Measurements from ENCODE around the gene ASIC4. TPM values are rescaled to one million over a fixed set of nuclear protein-coding genes. Genes with fewer than 3 reads are reported as not detected.

The ASIC4 gene
- total and polyA plus RNA-seq, 8 donors: 0.04 to 0.38 (median 0.18) TPM; not detected in 4

DNA sequence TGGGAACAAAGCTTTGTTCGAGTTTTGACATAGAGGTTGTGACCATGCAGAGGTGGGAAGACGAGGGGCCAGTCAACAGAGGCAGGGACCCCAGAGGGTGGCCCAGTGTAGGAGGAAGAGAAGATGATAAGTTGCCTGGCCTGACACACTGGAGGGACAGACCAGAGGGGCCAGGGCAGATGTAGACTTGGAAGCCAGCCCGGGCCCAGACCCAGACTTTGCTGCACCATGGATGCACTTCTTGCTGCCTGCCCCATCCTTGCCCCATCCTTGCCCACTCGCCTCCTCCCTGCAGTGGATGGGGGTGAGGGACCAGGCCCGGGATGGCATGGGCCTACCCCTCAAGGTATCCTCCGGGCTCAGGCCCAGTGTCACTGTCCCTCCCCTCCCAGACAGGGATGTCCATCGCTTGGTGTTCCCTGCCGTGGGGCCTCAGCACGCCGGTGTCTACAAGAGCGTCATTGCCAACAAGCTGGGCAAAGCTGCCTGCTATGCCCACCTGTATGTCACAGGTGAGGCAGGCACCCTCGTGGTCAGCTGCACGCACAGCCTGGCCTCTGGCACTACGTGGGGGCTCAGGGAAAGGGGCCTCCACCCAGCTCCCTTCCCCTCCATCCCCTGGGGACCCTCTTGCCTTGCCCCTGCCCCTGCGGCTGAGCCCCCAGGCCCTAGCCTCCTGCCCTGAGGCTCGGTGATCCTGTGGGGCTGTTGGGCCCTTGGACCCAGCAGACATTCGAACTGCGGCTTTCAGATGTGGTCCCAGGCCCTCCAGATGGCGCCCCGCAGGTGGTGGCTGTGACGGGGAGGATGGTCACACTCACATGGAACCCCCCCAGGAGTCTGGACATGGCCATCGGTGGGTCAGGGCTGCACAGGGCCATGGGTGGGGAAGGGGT lies 42.6 kb upstream of the ASIC4 start:
- Histone ChIP-seq H3K9me3 (no peaks in the 10 kb centered on the region), H3K27ac (no peak overlapping the region), H3K4me1 (no peaks in the 10 kb centered on the region), H3K27me3 (no peaks in the 10 kb centered on the region), H3K4me3 (no peak overlapping the region), H3K36me3 (no peaks in the 10 kb centered on the region)
- WGBS, 2 donors: 76 to 83% methylated on average over 22 of the region's 22 CpGs
- FAIRE-seq (no peak), DNase-seq (peak in 1 of 6 donors; percentile 58), ATAC-seq (no peak)
- TF ChIP-seq, protein P1, sequence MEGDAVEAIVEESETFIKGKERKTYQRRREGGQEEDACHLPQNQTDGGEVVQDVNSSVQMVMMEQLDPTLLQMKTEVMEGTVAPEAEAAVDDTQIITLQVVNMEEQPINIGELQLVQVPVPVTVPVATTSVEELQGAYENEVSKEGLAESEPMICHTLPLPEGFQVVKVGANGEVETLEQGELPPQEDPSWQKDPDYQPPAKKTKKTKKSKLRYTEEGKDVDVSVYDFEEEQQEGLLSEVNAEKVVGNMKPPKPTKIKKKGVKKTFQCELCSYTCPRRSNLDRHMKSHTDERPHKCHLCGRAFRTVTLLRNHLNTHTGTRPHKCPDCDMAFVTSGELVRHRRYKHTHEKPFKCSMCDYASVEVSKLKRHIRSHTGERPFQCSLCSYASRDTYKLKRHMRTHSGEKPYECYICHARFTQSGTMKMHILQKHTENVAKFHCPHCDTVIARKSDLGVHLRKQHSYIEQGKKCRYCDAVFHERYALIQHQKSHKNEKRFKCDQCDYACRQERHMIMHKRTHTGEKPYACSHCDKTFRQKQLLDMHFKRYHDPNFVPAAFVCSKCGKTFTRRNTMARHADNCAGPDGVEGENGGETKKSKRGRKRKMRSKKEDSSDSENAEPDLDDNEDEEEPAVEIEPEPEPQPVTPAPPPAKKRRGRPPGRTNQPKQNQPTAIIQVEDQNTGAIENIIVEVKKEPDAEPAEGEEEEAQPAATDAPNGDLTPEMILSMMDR (IDR thresholded peaks at IDR 0.05): no peak
- intact Hi-C loops (cut with DNase I): loop anchor here in 1 of 3 donors (5.0 kb wide), 1 partner anchor 171 kb away; no protein-coding TSS in a partner anchor

DNA sequence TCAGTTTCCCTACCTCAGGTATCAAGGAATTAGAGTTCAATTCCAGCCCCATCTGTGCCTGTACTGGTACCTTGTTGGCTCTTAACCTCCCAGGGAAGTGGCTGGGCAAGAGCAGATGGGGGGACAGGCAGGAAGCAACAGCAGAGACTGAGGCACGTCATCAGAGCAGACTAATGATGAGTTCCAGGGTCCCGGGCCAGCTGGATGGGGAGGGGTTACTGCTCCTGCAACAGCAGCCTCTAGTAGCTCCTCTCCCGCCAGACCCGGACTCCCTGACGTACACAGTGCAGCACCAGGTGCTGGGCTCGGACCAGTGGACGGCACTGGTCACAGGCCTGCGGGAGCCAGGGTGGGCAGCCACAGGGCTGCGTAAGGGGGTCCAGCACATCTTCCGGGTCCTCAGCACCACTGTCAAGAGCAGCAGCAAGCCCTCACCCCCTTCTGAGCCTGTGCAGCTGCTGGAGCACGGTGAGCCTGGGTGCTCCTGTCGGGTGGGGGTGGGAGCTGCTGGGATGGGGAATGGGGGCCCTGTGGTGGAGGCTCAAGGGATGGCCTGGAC lies 41.6 kb upstream of the ASIC4 start:
- TF ChIP-seq, protein P1 (IDR thresholded peaks at IDR 0.05): no peak
- H3K4me1 ChIP-seq: no peaks in the 10 kb centered on the region
- ATAC-seq (no peak), FAIRE-seq (no peak), DNase-seq (peak in 1 of 6 donors; percentile 69)
- H3K9me3 ChIP-seq: no peaks in the 10 kb centered on the region
- no peak overlapping the region for H3K4me3 ChIP-seq
- H3K36me3 ChIP-seq: no peaks in the 10 kb centered on the region
- H3K27me3 ChIP-seq: no peaks in the 10 kb centered on the region
- no peak overlapping the region for H3K27ac ChIP-seq
- intact Hi-C loops (cut with DNase I): loop anchor here in 1 of 3 donors (5.0 kb wide), 1 partner anchor 170 kb away; no protein-coding TSS in a partner anchor
- 76 to 84% methylated on average over 12 of the region's 12 CpGs for WGBS, 2 donors

- TF ChIP-seq, protein P1 (IDR thresholded peaks at IDR 0.05): no peak
- intact Hi-C loops (cut with DNase I): loop anchor here in 1 of 3 donors (5.0 kb wide), 1 partner anchor 169 kb away; no protein-coding TSS in a partner anchor
- no peaks in the 10 kb centered on the region for H3K4me1 ChIP-seq
- H3K36me3 ChIP-seq: no peaks in the 10 kb centered on the region
- FAIRE-seq (no peak), ATAC-seq (no peak), DNase-seq (peak in 2 of 6 donors; percentile 56 to 66)
- no peaks in the 10 kb centered on the region for H3K27me3 ChIP-seq
- no peaks in the 10 kb centered on the region for H3K9me3 ChIP-seq
- no peak overlapping the region for H3K27ac ChIP-seq
- WGBS, 2 donors: 82 to 89% methylated on average over 18 of the region's 18 CpGs
- H3K4me3 ChIP-seq: no peak overlapping the region
Measured at GRCh38 chr2:219473511-219473910, 40.8 kb upstream of the ASIC4 start.

- intact Hi-C loops (cut with DNase I): loop anchor here in 1 of 3 donors (5.0 kb wide), 2 partner anchors 53 to 168 kb away; no protein-coding TSS in a partner anchor
- TF ChIP-seq, protein P1 (IDR thresholded peaks at IDR 0.05): no peak
- Histone ChIP-seq H3K4me3 (no peak overlapping the region), H3K9me3 (no peaks in the 10 kb centered on the region), H3K4me1 (no peaks in the 10 kb centered on the region), H3K27me3 (no peaks in the 10 kb centered on the region), H3K27ac (no peak overlapping the region), H3K36me3 (no peaks in the 10 kb centered on the region)
- FAIRE-seq (no peak), DNase-seq (no peak), ATAC-seq (no peak)
- WGBS, 2 donors: 71 to 78% methylated on average over 11 of the region's 11 CpGs
Measured at GRCh38 chr2:219474285-219475060, 39.8 kb upstream of the ASIC4 start.

Measured in pancreas (tissue), 10 donors.